GM12878 (cell line): Measurements from ENCODE around the gene CUL4A.

ENCODE experiments used
- CREM ChIP-seq: IDR thresholded peaks from 2 replicates; pipeline ENCODE4 v1.6.1; 2014; ENCODE audit warnings: antibody characterized with exemption, low read depth
- ESRRA ChIP-seq: IDR thresholded peaks from 2 replicates; pipeline ENCODE4 v1.6.1; 2012; ENCODE audit warnings: mild to moderate bottlenecking, low read length, improper control_type of control experiment
- NBN ChIP-seq: fragments of 450-650 bp; IDR thresholded peaks from 2 replicates; pipeline ENCODE4 v1.6.1; 2016
- POLR2A ChIP-seq: IDR thresholded peaks from 2 replicates; pipeline ENCODE4 v1.6.1; 2011; ENCODE audit warnings: low read depth, mild to moderate bottlenecking, low read length
- POLR2AphosphoS5 ChIP-seq: IDR thresholded peaks from 2 replicates; pipeline ENCODE4 v1.6.1; 2011; ENCODE audit warnings: mild to moderate bottlenecking, low read length, inconsistent platforms
- RAD21 ChIP-seq: IDR thresholded peaks from 2 replicates; pipeline ENCODE4 v1.6.1; 2011; ENCODE audit warnings: mild to moderate bottlenecking, low read depth, low read length, moderate library complexity; ENCODE audit not compliant: insufficient read depth
- SIX5 ChIP-seq: IDR thresholded peaks from 2 replicates; pipeline ENCODE4 v1.6.1; 2011; ENCODE audit warnings: mild to moderate bottlenecking, low read depth, low read length, moderate library complexity; ENCODE audit not compliant: severe bottlenecking
- STAT3 ChIP-seq: IDR thresholded peaks from 2 replicates; pipeline ENCODE4 v1.6.1; 2011; ENCODE audit warnings: low read depth, low read length, improper control_type of control experiment
- USF2 ChIP-seq: IDR thresholded peaks from 2 replicates; pipeline ENCODE4 v1.6.1; 2011; ENCODE audit warnings: low read depth, low read length, improper control_type of control experiment, borderline replicate concordance
- YY1 ChIP-seq: IDR thresholded peaks from 2 replicates; pipeline ENCODE4 v1.6.1; 2011; ENCODE audit warnings: low read depth, mild to moderate bottlenecking, low read length
- TF ChIP-seq, protein P1 (sequence below), 3 experiments: IDR thresholded peaks in 2 of 3; conservative IDR thresholded peaks in 1 of 3; 2 replicates each; pipeline ENCODE4 v1.5.1; 2011; ENCODE audit warnings: low read depth in 3 of 3, low read length in 3 of 3, mild to moderate bottlenecking in 3 of 3, control low read depth in 2 of 3, moderate library complexity in 2 of 3, inconsistent platforms in 1 of 3, mixed read lengths in 1 of 3; ENCODE audit not compliant: control insufficient read depth in 2 of 3, insufficient read depth in 1 of 3; ENCODE audit errors: extremely low read depth in 1 of 3
- TF ChIP-seq, protein P2 (sequence below): fragments of 150-350 bp; IDR thresholded peaks from 2 replicates; pipeline ENCODE4 v1.6.1; 2016; ENCODE audit warnings: low read depth, low read length
- TF ChIP-seq, protein P3 (sequence below): IDR thresholded peaks from 2 replicates; pipeline ENCODE4 v1.6.1; 2011; ENCODE audit warnings: borderline replicate concordance, low read depth, mild to moderate bottlenecking, moderate library complexity, mixed read lengths, low read length; ENCODE audit not compliant: insufficient read depth; ENCODE audit errors: extremely low read length
- TF ChIP-seq, protein P4 (sequence below): IDR thresholded peaks from 2 replicates; pipeline ENCODE4 v1.6.1; 2012; ENCODE audit warnings: mild to moderate bottlenecking, low read depth, low read length

DNA sequence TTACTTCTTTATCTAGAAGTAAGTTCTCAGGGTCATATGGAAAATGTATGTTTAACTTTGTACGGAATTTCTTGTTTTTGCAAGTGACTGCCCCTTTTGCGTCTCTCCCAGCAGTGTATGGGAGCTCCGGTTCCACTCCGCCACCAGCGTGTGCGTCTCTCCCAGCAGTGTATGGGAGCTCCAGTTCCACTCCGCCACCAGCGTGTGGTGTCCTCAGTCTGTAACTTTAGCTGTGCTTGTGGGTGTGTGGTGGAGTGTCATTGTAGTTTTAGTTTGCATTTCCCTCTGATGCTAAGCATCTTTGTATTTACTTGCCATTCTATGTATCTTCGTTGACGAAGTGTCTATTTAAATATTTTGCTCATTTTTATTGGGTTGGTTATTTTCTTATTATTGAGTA is 2.4 kb downstream of the CUL4A start:
- TF ChIP-seq YY1 (no peak), RAD21 (no peak), CREM (no peak), NBN (no peak), POLR2AphosphoS5 (no peak), POLR2A (no peak), USF2 (no peak), SIX5 (no peak), STAT3 (no peak), ESRRA (no peak)
- TF ChIP-seq, protein P1, sequence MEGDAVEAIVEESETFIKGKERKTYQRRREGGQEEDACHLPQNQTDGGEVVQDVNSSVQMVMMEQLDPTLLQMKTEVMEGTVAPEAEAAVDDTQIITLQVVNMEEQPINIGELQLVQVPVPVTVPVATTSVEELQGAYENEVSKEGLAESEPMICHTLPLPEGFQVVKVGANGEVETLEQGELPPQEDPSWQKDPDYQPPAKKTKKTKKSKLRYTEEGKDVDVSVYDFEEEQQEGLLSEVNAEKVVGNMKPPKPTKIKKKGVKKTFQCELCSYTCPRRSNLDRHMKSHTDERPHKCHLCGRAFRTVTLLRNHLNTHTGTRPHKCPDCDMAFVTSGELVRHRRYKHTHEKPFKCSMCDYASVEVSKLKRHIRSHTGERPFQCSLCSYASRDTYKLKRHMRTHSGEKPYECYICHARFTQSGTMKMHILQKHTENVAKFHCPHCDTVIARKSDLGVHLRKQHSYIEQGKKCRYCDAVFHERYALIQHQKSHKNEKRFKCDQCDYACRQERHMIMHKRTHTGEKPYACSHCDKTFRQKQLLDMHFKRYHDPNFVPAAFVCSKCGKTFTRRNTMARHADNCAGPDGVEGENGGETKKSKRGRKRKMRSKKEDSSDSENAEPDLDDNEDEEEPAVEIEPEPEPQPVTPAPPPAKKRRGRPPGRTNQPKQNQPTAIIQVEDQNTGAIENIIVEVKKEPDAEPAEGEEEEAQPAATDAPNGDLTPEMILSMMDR (IDR thresholded peaks at IDR 0.05 in 2 of 3, conservative IDR thresholded peaks at IDR 0.05 in 1 of 3; ENCODE audit: control insufficient read depth in 2 of 3, extremely low read depth in 1 of 3, insufficient read depth in 1 of 3, low read depth in 3 of 3, low read length in 3 of 3), result peak in 2 of 3 experiments; percentile 3 to 16; a peak in 1 of 6 replicates
- TF ChIP-seq, protein P2, sequence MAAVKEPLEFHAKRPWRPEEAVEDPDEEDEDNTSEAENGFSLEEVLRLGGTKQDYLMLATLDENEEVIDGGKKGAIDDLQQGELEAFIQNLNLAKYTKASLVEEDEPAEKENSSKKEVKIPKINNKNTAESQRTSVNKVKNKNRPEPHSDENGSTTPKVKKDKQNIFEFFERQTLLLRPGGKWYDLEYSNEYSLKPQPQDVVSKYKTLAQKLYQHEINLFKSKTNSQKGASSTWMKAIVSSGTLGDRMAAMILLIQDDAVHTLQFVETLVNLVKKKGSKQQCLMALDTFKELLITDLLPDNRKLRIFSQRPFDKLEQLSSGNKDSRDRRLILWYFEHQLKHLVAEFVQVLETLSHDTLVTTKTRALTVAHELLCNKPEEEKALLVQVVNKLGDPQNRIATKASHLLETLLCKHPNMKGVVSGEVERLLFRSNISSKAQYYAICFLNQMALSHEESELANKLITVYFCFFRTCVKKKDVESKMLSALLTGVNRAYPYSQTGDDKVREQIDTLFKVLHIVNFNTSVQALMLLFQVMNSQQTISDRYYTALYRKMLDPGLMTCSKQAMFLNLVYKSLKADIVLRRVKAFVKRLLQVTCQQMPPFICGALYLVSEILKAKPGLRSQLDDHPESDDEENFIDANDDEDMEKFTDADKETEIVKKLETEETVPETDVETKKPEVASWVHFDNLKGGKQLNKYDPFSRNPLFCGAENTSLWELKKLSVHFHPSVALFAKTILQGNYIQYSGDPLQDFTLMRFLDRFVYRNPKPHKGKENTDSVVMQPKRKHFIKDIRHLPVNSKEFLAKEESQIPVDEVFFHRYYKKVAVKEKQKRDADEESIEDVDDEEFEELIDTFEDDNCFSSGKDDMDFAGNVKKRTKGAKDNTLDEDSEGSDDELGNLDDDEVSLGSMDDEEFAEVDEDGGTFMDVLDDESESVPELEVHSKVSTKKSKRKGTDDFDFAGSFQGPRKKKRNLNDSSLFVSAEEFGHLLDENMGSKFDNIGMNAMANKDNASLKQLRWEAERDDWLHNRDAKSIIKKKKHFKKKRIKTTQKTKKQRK, result no peak
- TF ChIP-seq, protein P3, sequence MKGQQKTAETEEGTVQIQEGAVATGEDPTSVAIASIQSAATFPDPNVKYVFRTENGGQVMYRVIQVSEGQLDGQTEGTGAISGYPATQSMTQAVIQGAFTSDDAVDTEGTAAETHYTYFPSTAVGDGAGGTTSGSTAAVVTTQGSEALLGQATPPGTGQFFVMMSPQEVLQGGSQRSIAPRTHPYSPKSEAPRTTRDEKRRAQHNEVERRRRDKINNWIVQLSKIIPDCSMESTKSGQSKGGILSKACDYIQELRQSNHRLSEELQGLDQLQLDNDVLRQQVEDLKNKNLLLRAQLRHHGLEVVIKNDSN, result no peak
- TF ChIP-seq, protein P4, sequence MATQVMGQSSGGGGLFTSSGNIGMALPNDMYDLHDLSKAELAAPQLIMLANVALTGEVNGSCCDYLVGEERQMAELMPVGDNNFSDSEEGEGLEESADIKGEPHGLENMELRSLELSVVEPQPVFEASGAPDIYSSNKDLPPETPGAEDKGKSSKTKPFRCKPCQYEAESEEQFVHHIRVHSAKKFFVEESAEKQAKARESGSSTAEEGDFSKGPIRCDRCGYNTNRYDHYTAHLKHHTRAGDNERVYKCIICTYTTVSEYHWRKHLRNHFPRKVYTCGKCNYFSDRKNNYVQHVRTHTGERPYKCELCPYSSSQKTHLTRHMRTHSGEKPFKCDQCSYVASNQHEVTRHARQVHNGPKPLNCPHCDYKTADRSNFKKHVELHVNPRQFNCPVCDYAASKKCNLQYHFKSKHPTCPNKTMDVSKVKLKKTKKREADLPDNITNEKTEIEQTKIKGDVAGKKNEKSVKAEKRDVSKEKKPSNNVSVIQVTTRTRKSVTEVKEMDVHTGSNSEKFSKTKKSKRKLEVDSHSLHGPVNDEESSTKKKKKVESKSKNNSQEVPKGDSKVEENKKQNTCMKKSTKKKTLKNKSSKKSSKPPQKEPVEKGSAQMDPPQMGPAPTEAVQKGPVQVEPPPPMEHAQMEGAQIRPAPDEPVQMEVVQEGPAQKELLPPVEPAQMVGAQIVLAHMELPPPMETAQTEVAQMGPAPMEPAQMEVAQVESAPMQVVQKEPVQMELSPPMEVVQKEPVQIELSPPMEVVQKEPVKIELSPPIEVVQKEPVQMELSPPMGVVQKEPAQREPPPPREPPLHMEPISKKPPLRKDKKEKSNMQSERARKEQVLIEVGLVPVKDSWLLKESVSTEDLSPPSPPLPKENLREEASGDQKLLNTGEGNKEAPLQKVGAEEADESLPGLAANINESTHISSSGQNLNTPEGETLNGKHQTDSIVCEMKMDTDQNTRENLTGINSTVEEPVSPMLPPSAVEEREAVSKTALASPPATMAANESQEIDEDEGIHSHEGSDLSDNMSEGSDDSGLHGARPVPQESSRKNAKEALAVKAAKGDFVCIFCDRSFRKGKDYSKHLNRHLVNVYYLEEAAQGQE, result no peak
